ENCODE results near the gene RPL18A. TPM values are rescaled to one million over a fixed set of nuclear protein-coding genes. Genes with fewer than 3 reads are reported as not detected.

The RPL18A gene
- total RNA-seq, 6 donors from 2014 or later = 705 to 1,655 (median 1,002) TPM

- Histone ChIP-seq H3K4me3 (peak within 1 kb of the TSS in 2 of 4 donors; percentile 11 to 19), H3K4me1 (peaks cover 16 to 31% (median 22%) of the 10 kb centered on the region in 4 donors), H3K27me3 (peaks cover 0 to 40% (median 26%) of the 10 kb centered on the region in 4 donors), H3K36me3 (no peaks in the 10 kb centered on the region), H3K27ac (no peak within 1 kb of the TSS), H3K9me3 (no peaks in the 10 kb centered on the region)
- 9% methylated on average over 15 of the region's 26 CpGs; no CpG with 5 or more reads in 1 of the 2 donors for WGBS, 2 donors
- peak in 1 of 2 donors; percentile 5 for ATAC-seq (ENCODE audit: low FRiP score in 2 of 2)
- DNase-seq = no peak
- TF ChIP-seq CTCF (IDR thresholded peaks at IDR 0.05) = no peak
- no peak for TF ChIP-seq POLR2AphosphoS5 (IDR thresholded peaks at IDR 0.05)
- no peak for TF ChIP-seq EP300 (IDR thresholded peaks at IDR 0.05)
- no peak for TF ChIP-seq POLR2A (IDR thresholded peaks at IDR 0.05)
Measured at GRCh38 chr19:17871878-17872250, 12.2 kb downstream of the RPL18A start, which contains the start of gene SLC5A5. Gene SLC5A5 (plus strand): TSS chr19:17871945. CDS start chr19:17872320, 375 bp downstream.

DNA sequence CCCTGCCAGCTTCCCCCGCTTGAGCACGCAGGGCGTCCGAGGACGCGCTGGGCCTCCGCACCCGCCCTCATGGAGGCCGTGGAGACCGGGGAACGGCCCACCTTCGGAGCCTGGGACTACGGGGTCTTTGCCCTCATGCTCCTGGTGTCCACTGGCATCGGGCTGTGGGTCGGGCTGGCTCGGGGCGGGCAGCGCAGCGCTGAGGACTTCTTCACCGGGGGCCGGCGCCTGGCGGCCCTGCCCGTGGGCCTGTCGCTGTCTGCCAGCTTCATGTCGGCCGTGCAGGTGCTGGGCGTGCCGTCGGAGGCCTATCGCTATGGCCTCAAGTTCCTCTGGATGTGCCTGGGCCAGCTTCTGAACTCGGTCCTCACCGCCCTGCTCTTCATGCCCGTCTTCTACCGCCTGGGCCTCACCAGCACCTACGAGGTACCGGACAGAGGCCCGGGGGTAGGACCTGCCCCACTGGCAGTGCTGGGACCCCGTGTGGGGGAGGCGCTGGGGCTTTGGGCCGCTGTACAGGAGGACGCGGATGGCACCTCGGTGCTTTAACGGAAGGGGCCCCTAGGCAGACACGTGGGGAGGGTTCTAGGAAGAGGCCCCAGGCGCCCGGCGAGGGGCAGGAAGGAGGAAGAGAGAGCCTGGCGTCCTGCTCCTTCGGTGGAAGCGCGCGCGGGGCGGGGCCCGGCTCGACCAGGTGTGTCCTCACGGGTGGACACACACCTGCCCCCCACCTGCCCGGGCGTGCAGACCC, 12.7 kb downstream of the RPL18A start:
- DNase-seq = peak in 1 of 2 donors; percentile 88
- no peak overlapping the region for H3K27ac ChIP-seq
- H3K4me1 ChIP-seq = peaks cover 16 to 31% (median 22%) of the 10 kb centered on the region in 4 donors
- H3K27me3 ChIP-seq = peaks cover 0 to 40% (median 26%) of the 10 kb centered on the region in 4 donors
- WGBS, 2 donors = 2 to 5% methylated on average over 14 to 30 of the region's 61 CpGs
- peak in 1 of 2 donors; percentile 14 for ATAC-seq (ENCODE audit: low FRiP score in 2 of 2)
- H3K4me3 ChIP-seq = peak overlapping the region in 2 of 4 donors; percentile 11 to 19
- H3K9me3 ChIP-seq = no peaks in the 10 kb centered on the region
- no peaks in the 10 kb centered on the region for H3K36me3 ChIP-seq
- TF ChIP-seq POLR2A (IDR thresholded peaks at IDR 0.05) = no peak
- no peak for TF ChIP-seq CTCF (IDR thresholded peaks at IDR 0.05)
- TF ChIP-seq POLR2AphosphoS5 (IDR thresholded peaks at IDR 0.05) = no peak
- no peak for TF ChIP-seq EP300 (IDR thresholded peaks at IDR 0.05)

DNA sequence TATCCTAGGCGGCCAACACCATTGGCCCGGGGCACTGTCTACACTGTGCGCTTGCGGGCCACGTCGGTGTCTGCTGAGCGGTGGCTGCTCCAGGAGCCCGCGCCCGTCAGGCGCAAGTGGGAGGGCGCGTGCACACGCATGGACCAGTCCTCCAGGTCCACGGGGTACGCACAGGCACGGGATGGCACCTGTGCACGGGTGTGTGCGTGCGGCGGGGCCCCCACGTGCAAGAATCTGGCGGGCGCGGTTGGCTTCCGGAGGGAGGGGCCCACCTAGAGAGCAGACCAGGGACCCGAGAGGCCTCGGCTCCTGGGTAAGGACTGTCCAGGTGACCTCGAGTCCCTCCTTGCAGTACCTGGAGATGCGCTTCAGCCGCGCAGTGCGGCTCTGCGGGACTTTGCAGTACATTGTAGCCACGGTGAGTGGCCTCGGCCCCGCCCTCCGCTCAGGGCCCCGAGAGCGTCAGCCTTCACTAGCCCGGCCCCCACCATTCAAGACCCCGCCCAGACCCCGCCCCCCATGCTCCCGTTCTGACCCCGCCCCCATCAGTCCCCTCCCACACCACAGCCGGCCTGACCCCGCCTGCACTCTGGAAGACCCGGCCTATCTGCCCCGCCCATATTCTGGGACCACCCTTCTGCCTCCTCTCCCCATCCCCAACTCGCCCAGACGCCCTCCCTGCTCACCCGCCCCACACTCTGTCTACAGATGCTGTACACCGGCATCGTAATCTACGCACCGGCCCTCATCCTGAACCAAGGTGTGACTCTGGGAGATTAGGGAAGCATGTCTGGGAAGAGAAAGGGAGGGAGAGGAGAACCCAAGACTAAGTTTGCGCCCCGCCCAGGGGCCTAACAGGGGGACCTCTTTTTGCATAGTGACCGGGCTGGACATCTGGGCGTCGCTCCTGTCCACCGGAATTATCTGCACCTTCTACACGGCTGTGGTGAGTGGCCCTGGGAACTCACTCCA, 14.4 kb downstream of the RPL18A start:
- Histone ChIP-seq H3K27me3 (peaks cover 0 to 40% (median 26%) of the 10 kb centered on the region in 4 donors), H3K9me3 (no peaks in the 10 kb centered on the region), H3K27ac (no peak overlapping the region), H3K4me3 (peak overlapping the region in 3 of 4 donors; percentile 25 to 37 (median 32)), H3K36me3 (no peaks in the 10 kb centered on the region), H3K4me1 (peaks cover 16 to 31% (median 22%) of the 10 kb centered on the region in 4 donors)
- WGBS, 2 donors = 17 to 22% methylated on average over 6 to 31 of the region's 63 CpGs
- TF ChIP-seq CTCF (IDR thresholded peaks at IDR 0.05) = no peak
- TF ChIP-seq POLR2A (IDR thresholded peaks at IDR 0.05) = no peak
- no peak for TF ChIP-seq POLR2AphosphoS5 (IDR thresholded peaks at IDR 0.05)
- TF ChIP-seq EP300 (IDR thresholded peaks at IDR 0.05) = no peak
- DNase-seq = peak; percentile 45 to 87
- ATAC-seq (ENCODE audit: low FRiP score in 2 of 2) = peak; percentile 40 to 48

DNA sequence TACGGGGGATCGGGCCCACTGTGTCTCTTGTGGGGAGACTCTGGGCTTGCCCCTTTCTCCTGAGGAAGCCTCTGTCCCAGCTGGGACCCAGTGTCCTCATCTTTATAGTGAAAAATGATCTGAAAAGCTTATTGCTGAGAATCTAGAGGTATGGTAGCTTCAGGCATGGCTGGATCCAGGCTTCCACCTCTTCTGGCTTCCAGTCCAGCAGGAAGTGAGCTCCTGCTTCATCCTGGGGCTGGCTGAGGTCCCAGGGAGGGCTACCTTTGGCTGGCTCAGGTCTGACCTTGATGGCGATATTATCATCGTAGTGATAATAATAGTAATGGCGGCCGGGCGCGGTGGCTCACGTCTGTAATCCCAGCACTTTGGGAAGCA, 15.0 kb downstream of the RPL18A start:
- DNase-seq = no peak
- H3K9me3 ChIP-seq = no peaks in the 10 kb centered on the region
- H3K27ac ChIP-seq = no peak overlapping the region
- TF ChIP-seq CTCF (IDR thresholded peaks at IDR 0.05) (no peak), POLR2A (IDR thresholded peaks at IDR 0.05) (no peak), EP300 (IDR thresholded peaks at IDR 0.05) (no peak), POLR2AphosphoS5 (IDR thresholded peaks at IDR 0.05) (no peak)
- peaks cover 16 to 31% (median 22%) of the 10 kb centered on the region in 4 donors for H3K4me1 ChIP-seq
- H3K27me3 ChIP-seq = peaks cover 0 to 40% (median 26%) of the 10 kb centered on the region in 4 donors
- no peak overlapping the region for H3K4me3 ChIP-seq
- WGBS, 2 donors = 86% methylated on average over 7 to 9 of the region's 9 CpGs
- no peaks in the 10 kb centered on the region for H3K36me3 ChIP-seq
- ATAC-seq (ENCODE audit: low FRiP score in 2 of 2) = no peak

All from upper lobe of left lung (tissue), 6 donors.